H1 (cell line): Measurements from ENCODE around the gene KLHDC7A. TPM values are rescaled to one million over a fixed set of nuclear protein-coding genes. Genes with fewer than 3 reads are reported as not detected.

Experiments
- CTCF ChIA-PET: fragments of 300-600 bp; sonication (Branson Sonifier 250); formaldehyde crosslinking; loops from one replicate; lab custom pipeline; 2021; ENCODE audit not compliant: partially characterized antibody; lab: Charles Lee
- POLR2A ChIA-PET: fragments of 300-600 bp; sonication (Branson Sonifier 250); formaldehyde crosslinking; loops from one replicate; lab custom pipeline; 2021; ENCODE audit warnings: inconsistent platforms; ENCODE audit not compliant: partially characterized antibody; lab: Charles Lee
- DNase-seq, 2 experiments: peaks; one replicate each; pipeline versions ENCODE4 v3.0.0 to v3.0.0-alpha.2; 2010 to 2022; ENCODE audit warnings: low spot score in 2 of 2, low read depth in 1 of 2, mixed read lengths in 1 of 2
- FAIRE-seq: peaks from 2 replicates; lab custom pipeline; 2011; peaks lifted over from hg19 to GRCh38; lab: Jason Lieb, UNC
- H2AFZ ChIP-seq: 2 replicates; pipeline ENCODE4 v1.8.1; 2012; ENCODE audit warnings: low read length, inconsistent platforms
- H2AK5ac ChIP-seq: 2 replicates; pipeline ENCODE4 v1.6.1; 2013; ENCODE audit warnings: low read depth, low read length
- H2BK120ac ChIP-seq: replicated peaks from 2 replicates; pipeline ENCODE3; 2013; ENCODE audit warnings: low read depth, low read length, inconsistent platforms
- H2BK12ac ChIP-seq: 2 replicates; pipeline ENCODE4 v1.6.1; 2013; ENCODE audit warnings: low read depth, low read length
- H2BK15ac ChIP-seq: 2 replicates; pipeline ENCODE4 v1.6.1; 2013; ENCODE audit warnings: low read length
- H2BK20ac ChIP-seq: 2 replicates; pipeline ENCODE4 v1.6.1; 2013; ENCODE audit warnings: low read length
- H2BK5ac ChIP-seq: 2 replicates; pipeline ENCODE4 v1.6.1; 2013; ENCODE audit warnings: low read depth, low read length
- H3K14ac ChIP-seq: 2 replicates; pipeline ENCODE4 v1.6.1; 2013; ENCODE audit warnings: inconsistent platforms; ENCODE audit not compliant: insufficient read length
- H3K18ac ChIP-seq: 2 replicates; pipeline ENCODE4 v1.6.1; 2013; ENCODE audit warnings: low read length; ENCODE audit errors: extremely low read depth
- H3K23ac ChIP-seq: 2 replicates; pipeline ENCODE4 v1.6.1; 2013; ENCODE audit warnings: inconsistent platforms; ENCODE audit not compliant: insufficient read length
- H3K23me2 ChIP-seq: 2 replicates; pipeline ENCODE4 v1.6.1; 2013; ENCODE audit warnings: low read depth, low read length
- H3K27ac ChIP-seq: 2 replicates; pipeline ENCODE4 v1.6.1; 2011; ENCODE audit warnings: low read depth, low read length, inconsistent platforms
- H3K27me3 ChIP-seq, 4 experiments: replicated peaks in 1 of 4; 1 replicate in 1 of 4; 2 replicates in 3 of 4; pipeline versions ENCODE4 v1.6.1 to v1.8.1; 2011 to 2013; ENCODE audit warnings: low read length in 3 of 4, mild to moderate bottlenecking in 3 of 4, inconsistent platforms in 2 of 4, mixed read lengths in 2 of 4, moderate library complexity in 1 of 4; ENCODE audit not compliant: control insufficient read depth in 3 of 4, insufficient read depth in 3 of 4; ENCODE audit errors: extremely low read depth in 1 of 4
- H3K36me3 ChIP-seq, 4 experiments: 2 replicates each; pipeline versions ENCODE4 v1.6.1 to v1.8.1; 2011 to 2013; ENCODE audit warnings: mild to moderate bottlenecking in 4 of 4, low read length in 3 of 4, moderate library complexity in 2 of 4, control low read depth in 1 of 4, inconsistent platforms in 1 of 4; ENCODE audit not compliant: insufficient read depth in 4 of 4, control insufficient read depth in 2 of 4
- H3K4ac ChIP-seq: replicated peaks from 2 replicates; pipeline ENCODE3; 2013; ENCODE audit warnings: low read length, low read depth, mixed read lengths, inconsistent platforms; ENCODE audit not compliant: insufficient read length
- H3K4me1 ChIP-seq, 4 experiments: replicated peaks in 1 of 4; 1 replicate in 1 of 4; 2 replicates in 3 of 4; pipeline versions ENCODE4 v1.6.1 to v1.8.1; 2011 to 2013; ENCODE audit warnings: low read length in 3 of 4, inconsistent platforms in 2 of 4, mixed read lengths in 1 of 4; ENCODE audit not compliant: insufficient read depth in 4 of 4, control insufficient read depth in 3 of 4
- H3K4me2 ChIP-seq, 2 experiments: 2 replicates each; pipeline versions ENCODE4 v1.6.1 to v1.8.1; 2011 to 2013; ENCODE audit warnings: low read depth in 2 of 2, low read length in 2 of 2, control low read depth in 1 of 2, inconsistent platforms in 1 of 2, mild to moderate bottlenecking in 1 of 2; ENCODE audit not compliant: insufficient read depth in 1 of 2
- H3K4me3 ChIP-seq, 4 experiments: fragments of 200-600, 300-600 bp in 1 of 4; sonication (generic), shearing (Covaris generic), sonication (Bioruptor Twin) in 1 of 4; 2 replicates each; pipeline versions ENCODE4 v1.5.1 to v1.8.1; 2011 to 2016; ENCODE audit warnings: low read length in 4 of 4, low read depth in 3 of 4, control low read depth in 2 of 4, inconsistent platforms in 2 of 4, mild to moderate bottlenecking in 2 of 4, mixed read lengths in 1 of 4, moderate library complexity in 1 of 4; ENCODE audit not compliant: insufficient read depth in 2 of 4; ENCODE audit errors: extremely low read depth in 1 of 4
- H3K56ac ChIP-seq: replicated peaks from 2 replicates; pipeline ENCODE3; 2013; ENCODE audit warnings: low read depth, mild to moderate bottlenecking, mixed read lengths, low read length, inconsistent platforms; ENCODE audit not compliant: insufficient read length
- H3K79me1 ChIP-seq: 2 replicates; pipeline ENCODE4 v1.6.1; 2013; ENCODE audit warnings: low read depth, low read length, control low read depth
- H3K79me2 ChIP-seq, 2 experiments: 2 replicates each; pipeline versions ENCODE4 v1.6.1 to v1.8.1; 2012 to 2013; ENCODE audit warnings: low read length in 2 of 2, mild to moderate bottlenecking in 2 of 2, inconsistent platforms in 1 of 2; ENCODE audit not compliant: insufficient read depth in 2 of 2, control insufficient read depth in 1 of 2
- H3K9ac ChIP-seq, 4 experiments: replicated peaks in 1 of 4; 1 replicate in 1 of 4; 2 replicates in 3 of 4; pipeline versions ENCODE4 v1.6.1 to v1.8.1; 2011 to 2013; ENCODE audit warnings: low read depth in 3 of 4, low read length in 3 of 4, control low read depth in 2 of 4, mild to moderate bottlenecking in 2 of 4, moderate library complexity in 2 of 4, inconsistent platforms in 1 of 4; ENCODE audit errors: extremely low read depth in 1 of 4
- H3K9me3 ChIP-seq, 2 experiments: 2 replicates each; pipeline versions ENCODE4 v1.6.1 to v1.8.1; 2012 to 2013; ENCODE audit warnings: mild to moderate bottlenecking in 2 of 2, moderate library complexity in 2 of 2, control low read depth in 1 of 2, inconsistent platforms in 1 of 2, low read depth in 1 of 2, low read length in 1 of 2, mixed read lengths in 1 of 2; ENCODE audit not compliant: insufficient read depth in 2 of 2
- H4K20me1 ChIP-seq, 2 experiments: replicated peaks in 1 of 2; 2 replicates each; pipeline versions ENCODE3 to v1.8.1; 2011 to 2013; ENCODE audit warnings: inconsistent platforms in 2 of 2, low read length in 2 of 2, mild to moderate bottlenecking in 1 of 2; ENCODE audit not compliant: insufficient read depth in 2 of 2, control insufficient read depth in 1 of 2
- H4K5ac ChIP-seq: 2 replicates; pipeline ENCODE4 v1.6.1; 2013; ENCODE audit warnings: low read length, low read depth, mixed read lengths, inconsistent platforms; ENCODE audit not compliant: insufficient read length
- H4K8ac ChIP-seq: 2 replicates; pipeline ENCODE4 v1.8.0; 2013; ENCODE audit warnings: mild to moderate bottlenecking, moderate library complexity, low read length, inconsistent platforms; ENCODE audit not compliant: insufficient read depth; ENCODE audit errors: extremely low read depth
- H4K91ac ChIP-seq: replicated peaks from 2 replicates; pipeline ENCODE3; 2013; ENCODE audit warnings: low read length, mixed read lengths, inconsistent platforms; ENCODE audit not compliant: insufficient read length
- ASH2L ChIP-seq: fragments of 200-600, 300-600 bp; sonication (generic); IDR thresholded peaks from one replicate; pipeline ENCODE4 v1.7.1; 2017; ENCODE audit warnings: low read length
- CBX8 ChIP-seq: fragments of 300-800, 300-1000 bp; sonication (generic); IDR thresholded peaks from 2 replicates; pipeline ENCODE4 v1.7.1; 2016; ENCODE audit warnings: low read depth, low read length, borderline replicate concordance
- CREB1 ChIP-seq: IDR thresholded peaks from 2 replicates; pipeline ENCODE4 v1.6.1; 2012; ENCODE audit warnings: inconsistent platforms
- E2F6 ChIP-seq: IDR thresholded peaks from 2 replicates; pipeline ENCODE4 v1.6.1; 2012; ENCODE audit warnings: inconsistent platforms
- FOSL1 ChIP-seq: IDR thresholded peaks from 2 replicates; pipeline ENCODE4 v1.6.1; 2011; ENCODE audit warnings: mild to moderate bottlenecking, low read depth, low read length, moderate library complexity; ENCODE audit not compliant: insufficient read depth
- HDAC2 ChIP-seq, 2 experiments: fragments of 300-600 bp in 1 of 2; sonication (generic) in 1 of 2; IDR thresholded peaks; 2 replicates each; pipeline ENCODE4 v1.6.1; 2011 to 2012; ENCODE audit warnings: low read depth in 2 of 2, low read length in 2 of 2, mild to moderate bottlenecking in 2 of 2, moderate library complexity in 2 of 2, borderline replicate concordance in 1 of 2, inconsistent platforms in 1 of 2
- HDAC6 ChIP-seq: IDR thresholded peaks from one replicate; pipeline ENCODE4 v1.7.1; 2012; ENCODE audit warnings: low read depth, mild to moderate bottlenecking, inconsistent platforms, low read length, moderate library complexity
- KDM4A ChIP-seq: IDR thresholded peaks from one replicate; pipeline ENCODE4 v1.7.1; 2012; ENCODE audit warnings: low read depth, mild to moderate bottlenecking, moderate library complexity, low read length, inconsistent platforms; ENCODE audit not compliant: severe bottlenecking
- RAD21 ChIP-seq, 2 experiments: IDR thresholded peaks in 1 of 2; conservative IDR thresholded peaks in 1 of 2; 2 replicates each; pipeline ENCODE4 v1.6.1; 2011; ENCODE audit warnings: low read depth in 2 of 2, low read length in 2 of 2, improper control_type of control experiment in 1 of 2, inconsistent platforms in 1 of 2, mild to moderate bottlenecking in 1 of 2, moderate library complexity in 1 of 2
- RBBP5 ChIP-seq: IDR thresholded peaks from 2 replicates; pipeline ENCODE4 v1.7.1; 2012; ENCODE audit warnings: low read depth, mild to moderate bottlenecking, inconsistent platforms, low read length, moderate library complexity, borderline replicate concordance
- TBP ChIP-seq: IDR thresholded peaks from 2 replicates; pipeline ENCODE4 v1.6.1; 2011; ENCODE audit warnings: low read depth, low read length, improper control_type of control experiment
- WGBS, 2 experiments: shearing (Covaris generic) in 1 of 2; methylation state at CpG; one replicate each; pipeline versions ENCODE4 v1.1.6 to v1.1.7; 2013 to 2015; ENCODE audit warnings: low lambda C conversion rate in 2 of 2, mixed read lengths in 2 of 2, inconsistent platforms in 1 of 2, low coverage in 1 of 2, missing lambda C conversion rate in 1 of 2; ENCODE audit not compliant: insufficient replicate concordance in 2 of 2, insufficient coverage in 1 of 2, insufficient read length in 1 of 2; ENCODE audit errors: extremely low coverage in 1 of 2, missing lambda C conversion rate in 1 of 2; 5-methylcytosine and 5-hydroxymethylcytosine counted together
- polyA plus RNA-seq, 7 experiments: library from polyadenylated mRNA; depleted of rRNA in 3 of 7; stranded (reverse) in 5 of 7; unstranded in 2 of 7; fragments of >200 nt in 5 of 7; fragments of 200-250 nt in 2 of 7; gene quantifications; 1 replicate in 5 of 7; 2 replicates in 1 of 7; 4 replicates in 1 of 7; pipeline versions ENCODE4 v1.2.1 to v1.2.3, GENCODE V29; 2011 to 2013; ENCODE audit warnings: missing spikeins in 2 of 7, mixed read lengths in 2 of 7
- total RNA-seq: library from RNA; stranded (reverse); fragmentation: NEBNext Ultra II Directional; extraction: Animal tissue kit (Norgen Biotek cat#: 25700); gene quantifications from 2 replicates; pipeline ENCODE4 v1.2.1, GENCODE V29; 2021
- TF ChIP-seq, protein P1 (sequence below): IDR thresholded peaks from 2 replicates; pipeline ENCODE4 v1.6.1; 2011; ENCODE audit warnings: low read depth, mild to moderate bottlenecking, low read length; ENCODE audit not compliant: insufficient read depth

KLHDC7A gene
- total and polyA plus RNA-seq, 2 of the 8 experiments (the other 6 are each of a cell fraction or from before 2014, with no cell fraction given) = 3.9 to 18.9 TPM

DNA sequence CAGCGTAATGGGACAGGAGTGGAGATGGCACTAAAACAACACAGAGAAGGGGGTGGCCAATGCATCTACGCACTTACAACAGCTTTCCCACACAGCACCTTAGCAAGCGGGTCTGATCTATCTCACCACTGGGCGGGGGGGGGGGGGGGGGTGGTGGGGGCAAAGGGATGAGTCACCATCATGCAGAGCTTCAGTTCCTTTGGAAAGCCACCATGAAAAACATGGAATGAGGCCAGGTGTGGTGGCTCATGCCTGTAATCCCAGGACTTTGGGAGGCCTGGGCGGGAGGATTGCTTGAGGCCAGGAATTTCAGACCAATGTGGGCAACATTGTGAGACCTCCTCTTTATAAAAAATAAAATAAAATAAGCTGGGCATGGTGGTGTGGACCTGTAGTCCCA lies 47.2 kb downstream of the KLHDC7A start:
- no peak overlapping the region for H4K5ac ChIP-seq
- no peaks in the 10 kb centered on the region for H3K79me2 ChIP-seq
- H3K4ac ChIP-seq = no peak overlapping the region
- 92% methylated on average over 4 of the region's 5 CpGs; no CpG with 5 or more reads in 1 of the 2 experiments for WGBS, 2 experiments
- no peak overlapping the region for H3K4me2 ChIP-seq
- H3K9ac ChIP-seq = no peak overlapping the region
- H3K4me3 ChIP-seq = no peak overlapping the region
- no peak overlapping the region for H2BK120ac ChIP-seq
- H2BK12ac ChIP-seq = no peak overlapping the region
- no peak overlapping the region for H2BK20ac ChIP-seq
- H3K56ac ChIP-seq = no peak overlapping the region
- H2AFZ ChIP-seq = no peak overlapping the region
- H3K36me3 ChIP-seq = no peaks in the 10 kb centered on the region
- H3K27ac ChIP-seq = no peak overlapping the region
- no peaks in the 10 kb centered on the region for H3K23me2 ChIP-seq
- ChIA-PET POLR2A (no interaction called here), CTCF (interaction anchor here (1.1 to 50.4 kb wide), 3 partner anchors 39 to 147 kb away, joined by 3 to 984 read pairs (median 4); no protein-coding TSS in a partner anchor)
- no peak overlapping the region for H3K23ac ChIP-seq
- no peaks in the 10 kb centered on the region for H4K20me1 ChIP-seq
- no peaks in the 10 kb centered on the region; a peak in 1 of 7 replicates for H3K4me1 ChIP-seq
- no peaks in the 10 kb centered on the region for H3K9me3 ChIP-seq
- no peak overlapping the region for H2AK5ac ChIP-seq
- H3K14ac ChIP-seq = no peak overlapping the region
- no peaks in the 10 kb centered on the region for H3K79me1 ChIP-seq
- peak in 1 of 2 experiments; percentile 26 for DNase-seq
- no peak overlapping the region for H2BK5ac ChIP-seq
- no peak for FAIRE-seq
- H3K27me3 ChIP-seq = peaks cover 0 to 12% (median 3%) of the 10 kb centered on the region in 4 experiments; a peak in 5 of 7 replicates
- H4K8ac ChIP-seq = no peak overlapping the region
- no peak overlapping the region for H3K18ac ChIP-seq
- H4K91ac ChIP-seq = no peak overlapping the region
- H2BK15ac ChIP-seq = no peak overlapping the region
- TF ChIP-seq KDM4A (no peak), RBBP5 (no peak), CBX8 (no peak), HDAC6 (no peak), RAD21 (IDR thresholded peaks at IDR 0.05 in 1 of 2, conservative IDR thresholded peaks at IDR 0.05 in 1 of 2; ENCODE audit: low read depth in 2 of 2, low read length in 2 of 2) (no peak), FOSL1 (no peak), TBP (no peak), E2F6 (no peak), HDAC2 (IDR thresholded peaks at IDR 0.05; ENCODE audit: borderline replicate concordance in 1 of 2, low read depth in 2 of 2, low read length in 2 of 2) (no peak), CREB1 (no peak), ASH2L (no peak)
- TF ChIP-seq, protein P1, sequence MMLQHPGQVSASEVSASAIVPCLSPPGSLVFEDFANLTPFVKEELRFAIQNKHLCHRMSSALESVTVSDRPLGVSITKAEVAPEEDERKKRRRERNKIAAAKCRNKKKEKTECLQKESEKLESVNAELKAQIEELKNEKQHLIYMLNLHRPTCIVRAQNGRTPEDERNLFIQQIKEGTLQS = no peak
